Measurements from ENCODE around the gene HSDL2.
"Not testable (repeated sequence)": the region's sequence is repeated elsewhere in the genome, so short reads cannot be mapped to it uniquely, and the experiment has no call there.

HSDL2 gene

DNA sequence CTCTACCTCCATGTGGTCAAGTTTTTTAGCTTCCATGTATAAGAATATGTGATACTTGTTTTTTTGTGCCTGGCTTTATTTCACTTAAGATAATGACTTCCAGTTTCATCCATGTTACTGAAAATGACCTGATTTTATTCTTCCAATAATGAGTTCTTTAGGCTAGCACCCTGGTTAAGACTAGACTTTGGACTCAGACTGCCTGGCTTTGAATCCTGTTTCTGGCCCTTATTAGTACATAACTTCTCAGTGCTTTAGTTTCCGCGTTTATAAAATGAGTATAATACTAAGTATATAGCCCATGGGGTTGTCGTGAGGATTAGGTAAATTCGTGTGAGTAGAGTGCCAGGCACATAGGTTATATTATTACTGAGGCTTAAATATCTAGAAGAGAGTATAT is 125.2 kb downstream of the HSDL2 start:
- DNase-seq: no peak

DNA sequence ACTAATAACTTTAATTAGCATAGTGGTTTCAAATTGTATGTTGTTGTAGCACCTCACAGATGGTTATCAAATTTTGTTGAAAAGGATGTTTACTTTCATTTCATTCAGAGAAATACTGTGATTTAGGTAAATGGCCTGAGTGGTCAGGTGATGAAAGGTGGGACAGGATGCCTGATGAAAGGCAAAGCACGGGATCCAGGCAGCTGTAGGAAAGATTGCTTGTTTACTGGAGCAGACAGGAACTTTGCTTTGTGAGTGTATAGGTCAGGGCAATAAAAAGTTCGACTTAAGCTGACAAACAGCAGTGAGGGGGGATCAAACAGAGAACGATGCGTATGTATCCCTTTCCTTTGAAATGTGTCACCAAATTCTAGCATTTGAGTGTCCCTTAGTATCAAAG is 125.7 kb downstream of the HSDL2 start:
- no peak for DNase-seq

DNA sequence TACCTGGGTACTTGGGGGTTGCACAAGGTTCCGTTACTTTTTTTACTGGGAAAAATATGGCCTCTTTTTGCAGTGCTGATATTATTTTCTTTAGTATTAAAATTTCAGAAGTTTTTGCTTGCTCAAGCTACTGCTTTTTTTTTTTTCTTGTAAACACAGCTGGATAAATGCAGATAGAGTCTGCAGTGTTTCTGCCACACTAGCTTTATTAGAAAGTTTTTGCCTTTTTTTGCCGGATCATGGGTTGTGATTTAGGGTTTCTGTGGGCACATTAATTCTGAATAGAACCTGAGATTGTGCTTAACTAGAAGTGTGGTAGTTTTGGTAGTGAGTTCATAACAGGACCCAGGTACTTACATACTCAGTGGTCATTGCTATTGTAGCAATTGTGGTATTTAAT is 126.7 kb downstream of the HSDL2 start:
- no peak for DNase-seq

DNA sequence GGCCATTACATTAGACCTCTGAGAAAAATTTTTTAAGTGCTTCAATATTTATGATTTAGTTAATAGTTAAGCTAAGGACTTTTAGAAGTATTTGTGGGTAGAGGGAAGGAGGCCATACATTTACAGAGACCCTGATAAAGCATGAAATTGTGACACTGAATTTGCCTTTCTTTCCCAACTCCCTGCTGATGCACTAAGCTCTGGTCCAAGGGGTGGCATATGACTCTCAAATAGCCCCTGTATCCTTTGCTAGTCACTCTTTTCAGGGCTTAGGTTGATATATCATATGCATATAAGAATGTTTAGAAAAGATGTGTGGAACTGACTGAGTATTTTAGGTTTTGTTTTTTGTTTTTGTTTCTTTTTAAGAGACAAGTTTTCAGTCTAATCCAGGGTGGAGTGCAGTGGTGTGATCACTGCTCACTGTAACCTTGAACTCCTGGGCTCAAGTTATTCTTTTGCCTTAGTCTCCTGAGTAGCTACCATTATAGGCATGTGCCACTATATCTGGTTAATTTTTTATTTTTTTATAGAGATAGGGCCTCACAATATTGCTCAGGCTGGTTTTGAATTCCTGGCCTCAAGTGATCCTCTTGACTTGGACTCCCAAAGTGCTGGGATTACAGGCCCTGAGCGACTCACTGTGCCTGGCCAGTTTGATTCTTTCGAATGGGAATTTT is 127.2 kb downstream of the HSDL2 start:
- DNase-seq: no peak

DNA sequence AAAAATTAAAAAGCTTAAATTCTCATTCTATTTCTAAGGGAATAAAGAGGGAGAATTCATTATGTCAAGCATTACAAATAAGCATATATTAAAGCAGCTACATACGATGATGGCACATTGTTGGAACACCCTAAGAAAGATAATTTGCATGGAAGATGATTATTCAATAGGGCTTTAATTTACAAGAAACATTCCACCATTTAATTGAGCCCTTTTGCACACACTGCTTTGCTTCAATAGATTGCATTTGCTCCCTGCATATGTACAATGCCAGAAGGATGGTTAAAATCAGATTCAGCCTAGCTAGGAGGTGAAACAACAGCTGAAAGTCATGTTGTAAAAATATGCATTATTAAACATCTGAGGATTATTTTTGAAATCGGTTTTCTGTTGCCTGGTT is 128.5 kb downstream of the HSDL2 start:
- no peak for DNase-seq

DNA sequence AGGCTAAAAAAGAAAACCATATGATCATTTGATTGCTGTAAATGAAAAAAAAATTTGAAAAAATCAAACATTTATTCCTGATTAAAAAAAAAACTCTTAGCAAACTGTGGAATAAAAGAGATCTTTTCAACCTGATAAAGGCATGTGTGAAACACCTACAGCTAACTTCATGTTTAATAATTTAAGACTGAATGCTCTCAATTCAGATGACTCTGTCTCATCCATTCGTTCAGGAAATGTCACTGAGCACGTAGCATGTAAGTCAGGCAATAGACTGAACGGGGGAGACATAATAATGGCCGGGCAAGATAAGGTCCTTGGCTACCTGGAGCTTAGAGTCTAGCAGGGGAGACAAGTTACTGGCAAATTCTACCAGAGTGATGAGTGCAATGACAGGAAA is 132.5 kb downstream of the HSDL2 start:
- not testable (repeated sequence) for DNase-seq

DNA sequence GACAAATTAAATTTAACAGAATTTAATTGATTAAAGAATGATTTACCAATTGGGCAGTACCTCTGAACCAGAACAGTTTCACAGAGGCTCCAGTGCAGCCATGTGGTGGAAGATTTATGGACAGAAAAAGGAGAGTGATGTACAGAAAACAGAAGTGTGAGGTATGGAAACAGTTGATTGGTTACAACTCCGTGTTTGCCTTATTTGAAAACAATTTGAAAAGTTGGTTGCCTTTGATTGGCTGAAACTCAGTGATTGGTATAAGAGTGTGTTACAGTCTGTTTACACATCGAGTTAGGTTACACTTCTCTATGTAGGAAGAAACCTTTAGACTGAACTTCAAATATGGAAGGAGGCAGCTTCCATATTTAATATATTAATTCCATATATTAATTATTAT is 136.9 kb downstream of the HSDL2 start:
- DNase-seq: no peak

DNA sequence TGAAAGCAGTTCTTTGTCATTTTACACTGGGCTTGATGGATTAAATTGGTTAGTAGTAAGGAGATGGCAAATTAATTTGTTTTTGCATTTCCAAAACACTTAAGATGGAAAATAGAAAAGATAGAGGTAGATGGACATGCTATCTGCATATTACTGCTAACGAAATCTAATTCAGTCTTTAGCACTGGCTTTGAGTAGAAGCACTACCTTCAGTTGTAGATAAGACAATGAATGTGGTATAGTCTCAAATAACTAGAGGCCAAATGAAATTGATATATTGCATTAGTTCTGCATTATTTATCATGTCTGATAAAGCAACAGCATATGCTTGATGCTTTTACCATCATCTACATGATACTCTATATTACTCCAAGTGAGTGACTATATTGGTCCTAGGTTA is 140.2 kb downstream of the HSDL2 start:
- no peak for DNase-seq

DNA sequence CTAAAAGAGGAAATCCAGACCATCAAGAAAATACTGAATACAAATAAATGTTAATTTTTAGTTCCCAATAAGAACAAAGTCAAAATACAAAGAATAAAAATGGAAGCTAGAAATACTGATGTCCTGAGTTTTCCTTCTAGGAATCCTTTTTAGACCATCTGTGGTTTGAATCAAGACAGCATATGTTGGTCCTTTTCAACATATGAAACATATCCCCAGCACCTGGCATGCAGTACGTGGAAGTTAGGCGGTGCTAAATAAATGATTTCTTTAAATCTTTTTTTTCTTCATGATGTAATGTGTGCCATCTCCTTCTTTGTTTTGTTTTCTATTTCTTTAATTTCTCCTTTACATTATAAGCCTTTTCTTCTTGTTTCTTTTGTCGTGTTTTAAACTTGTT is 140.7 kb downstream of the HSDL2 start:
- no peak for DNase-seq

Data from activated naive CD4-positive, alpha-beta T cell (primary cell).